K562 (cell line): ENCODE results near the gene KLF13.

Experiments
- ARID3A ChIP-seq: IDR thresholded peaks from 2 replicates; pipeline ENCODE4 v1.6.1; 2012; ENCODE audit warnings: low read depth, low read length, improper control_type of control experiment, borderline replicate concordance
- CHD2 ChIP-seq: IDR thresholded peaks from 2 replicates; pipeline ENCODE4 v1.6.1; 2011; ENCODE audit warnings: low read depth, low read length
- CTCF ChIP-seq, 3 experiments: IDR thresholded peaks in 2 of 3; conservative IDR thresholded peaks in 1 of 3; 2 replicates each; pipeline ENCODE4 v1.5.1; 2011 to 2012; ENCODE audit warnings: low read length in 3 of 3, mild to moderate bottlenecking in 3 of 3, control low read depth in 2 of 3, improper control_type of control experiment in 1 of 3, inconsistent platforms in 1 of 3, low read depth in 1 of 3, mixed read lengths in 1 of 3, moderate library complexity in 1 of 3; ENCODE audit not compliant: insufficient read depth in 2 of 3
- EGR1 ChIP-seq: fragments of 450-650 bp; conservative IDR thresholded peaks from 2 replicates; pipeline ENCODE4 v1.6.1; 2017; ENCODE audit warnings: mild to moderate bottlenecking
- EZH2 ChIP-seq: IDR thresholded peaks from 2 replicates; pipeline ENCODE4 v1.6.1; 2012; ENCODE audit warnings: low read depth, mild to moderate bottlenecking, inconsistent platforms, low read length, borderline replicate concordance
- HDAC2 ChIP-seq: fragments of 450-650 bp; IDR thresholded peaks from 2 replicates; pipeline ENCODE4 v1.6.1; 2016; ENCODE audit warnings: mild to moderate bottlenecking
- ZBTB8A ChIP-seq: fragments of 450-650 bp; IDR thresholded peaks from 2 replicates; pipeline ENCODE4 v1.6.1; 2018; ENCODE audit warnings: mild to moderate bottlenecking, moderate library complexity; ENCODE audit not compliant: partially characterized antibody
- ZNF212 ChIP-seq: fragments of 450-650 bp; formaldehyde crosslinking; IDR thresholded peaks from 2 replicates; pipeline ENCODE4 v1.4.0; 2020; ENCODE audit warnings: mild to moderate bottlenecking

DNA sequence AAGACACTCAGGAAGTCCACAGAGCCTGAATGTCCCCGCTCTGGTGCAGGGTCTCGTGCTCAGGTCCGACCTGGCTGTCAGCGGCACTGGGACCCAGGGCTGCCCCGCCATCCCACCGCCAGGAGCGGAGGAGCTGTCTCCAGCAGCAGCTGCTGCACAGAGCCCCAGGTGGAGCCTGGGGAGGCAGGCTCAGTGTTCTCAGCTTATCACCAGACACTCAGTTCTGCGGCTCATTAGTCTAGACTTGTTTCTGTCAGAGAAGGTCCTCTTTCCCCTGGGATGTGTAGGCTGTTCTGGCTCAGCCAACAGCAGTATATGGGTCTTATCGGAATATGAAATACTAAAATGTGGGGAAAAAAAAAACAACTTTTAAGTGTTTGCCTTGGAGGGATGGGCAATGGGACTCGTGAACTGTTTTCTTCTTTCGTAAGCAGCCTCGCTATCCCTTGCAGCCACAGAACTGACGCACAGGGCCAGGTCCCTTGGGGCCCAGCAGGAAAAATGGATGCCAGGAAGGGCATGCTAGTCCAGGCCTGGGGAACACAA lies 75.9 kb downstream of the KLF13 start:
- TF ChIP-seq CTCF (IDR thresholded peaks at IDR 0.05 in 2 of 3, conservative IDR thresholded peaks at IDR 0.05 in 1 of 3; ENCODE audit: insufficient read depth in 2 of 3, low read depth in 1 of 3, low read length in 3 of 3) = no peak
- no peak for TF ChIP-seq CHD2
- TF ChIP-seq ZNF212 (CRISPR knock-in tag) = no peak
- TF ChIP-seq EGR1 = no peak
- no peak for TF ChIP-seq ARID3A
- TF ChIP-seq HDAC2 = no peak
- no peak for TF ChIP-seq EZH2
- no peak for TF ChIP-seq ZBTB8A
